Liver (tissue), 9 donors: ENCODE data around the gene ZDHHC14. TPM values are rescaled to one million over a fixed set of nuclear protein-coding genes. Genes with fewer than 3 reads are reported as not detected.

Source experiments
- DNase-seq: peaks from one replicate; pipeline ENCODE4 v3.0.0-alpha.2; 2017; ENCODE audit warnings: low spot score
- H3K27ac ChIP-seq, 2 donors: one replicate each; pipeline ENCODE4 v1.7.0; 2013; ENCODE audit warnings: inconsistent platforms in 2 of 2, low read length in 2 of 2, control low read depth in 1 of 2, low read depth in 1 of 2, mild to moderate bottlenecking in 1 of 2
- H3K27me3 ChIP-seq, 4 donors: one replicate each; pipeline versions ENCODE4 v1.6.1 to v1.7.0; 2013; ENCODE audit warnings: low read length in 3 of 4, inconsistent platforms in 1 of 4, mild to moderate bottlenecking in 1 of 4, moderate library complexity in 1 of 4; ENCODE audit not compliant: control insufficient read depth in 4 of 4, insufficient read depth in 4 of 4
- H3K36me3 ChIP-seq, 4 donors: one replicate each; pipeline versions ENCODE4 v1.6.1 to v1.7.0; 2013; ENCODE audit warnings: low read length in 3 of 4, mild to moderate bottlenecking in 3 of 4, low read depth in 1 of 4, moderate library complexity in 1 of 4; ENCODE audit not compliant: control insufficient read depth in 4 of 4, insufficient read depth in 3 of 4
- H3K4me1 ChIP-seq, 4 donors: one replicate each; pipeline versions ENCODE4 v1.6.1 to v1.7.0; 2013; ENCODE audit warnings: low read length in 3 of 4, mild to moderate bottlenecking in 3 of 4, moderate library complexity in 1 of 4; ENCODE audit not compliant: control insufficient read depth in 4 of 4, insufficient read depth in 4 of 4
- H3K4me3 ChIP-seq, 3 donors: one replicate each; pipeline versions ENCODE4 v1.6.1 to v1.7.0; 2013; ENCODE audit warnings: low read length in 3 of 3, control low read depth in 1 of 3, low read depth in 1 of 3, mild to moderate bottlenecking in 1 of 3
- H3K9ac ChIP-seq, 2 donors: one replicate each; pipeline ENCODE4 v1.7.0; 2013; ENCODE audit warnings: low read length in 2 of 2, mild to moderate bottlenecking in 2 of 2, moderate library complexity in 2 of 2, control low read depth in 1 of 2, low read depth in 1 of 2
- H3K9me3 ChIP-seq, 4 donors: one replicate each; pipeline versions ENCODE4 v1.6.1 to v1.7.0; 2013; ENCODE audit warnings: low read length in 3 of 4; ENCODE audit not compliant: control insufficient read depth in 4 of 4
- ATF3 ChIP-seq: IDR thresholded peaks from 2 replicates; pipeline ENCODE4 v1.6.1; 2016; ENCODE audit warnings: antibody characterized with exemption
- CTCF ChIP-seq: fragments of 150-350 bp; IDR thresholded peaks from 2 replicates; pipeline ENCODE4 v1.5.1; 2017; ENCODE audit warnings: improper control_type of control experiment, low read depth, low read length; ENCODE audit not compliant: missing input control
- EGR1 ChIP-seq, 2 donors: IDR thresholded peaks; 2 replicates each; pipeline ENCODE4 v1.6.1; 2016 to 2018; ENCODE audit warnings: antibody characterized with exemption in 2 of 2, low read depth in 2 of 2
- FOXA1 ChIP-seq: IDR thresholded peaks from 2 replicates; pipeline ENCODE4 v1.6.1; 2016; ENCODE audit warnings: antibody characterized with exemption
- FOXA2 ChIP-seq: IDR thresholded peaks from 2 replicates; pipeline ENCODE4 v1.6.1; 2016; ENCODE audit warnings: antibody characterized with exemption
- GABPA ChIP-seq, 2 donors: IDR thresholded peaks in 1 of 2; conservative IDR thresholded peaks in 1 of 2; 2 replicates each; pipeline ENCODE4 v1.6.1; 2016; ENCODE audit warnings: antibody characterized with exemption in 2 of 2, mild to moderate bottlenecking in 1 of 2, moderate library complexity in 1 of 2
- HNF4A ChIP-seq, 2 donors: conservative IDR thresholded peaks; 2 replicates each; pipeline ENCODE4 v1.6.1; 2016; ENCODE audit warnings: antibody characterized with exemption in 2 of 2, mild to moderate bottlenecking in 2 of 2
- HNF4G ChIP-seq: IDR thresholded peaks from 2 replicates; pipeline ENCODE4 v1.6.1; 2016; ENCODE audit warnings: antibody characterized with exemption
- JUND ChIP-seq, 2 donors: IDR thresholded peaks; 2 replicates each; pipeline ENCODE4 v1.6.1; 2016; ENCODE audit warnings: antibody characterized with exemption in 2 of 2
- MAX ChIP-seq: IDR thresholded peaks from 2 replicates; pipeline ENCODE4 v1.6.1; 2016; ENCODE audit warnings: antibody characterized with exemption
- NR2F2 ChIP-seq: IDR thresholded peaks from 2 replicates; pipeline ENCODE4 v1.6.1; 2016; ENCODE audit warnings: antibody characterized with exemption
- RAD21 ChIP-seq, 2 donors: IDR thresholded peaks; 2 replicates each; pipeline ENCODE4 v1.6.1; 2016; ENCODE audit warnings: antibody characterized with exemption in 2 of 2, mild to moderate bottlenecking in 2 of 2
- REST ChIP-seq: IDR thresholded peaks from 2 replicates; pipeline ENCODE4 v1.6.1; 2016; ENCODE audit warnings: antibody characterized with exemption, mild to moderate bottlenecking
- RXRA ChIP-seq, 2 donors: IDR thresholded peaks; 2 replicates each; pipeline ENCODE4 v1.6.1; 2017 to 2018; ENCODE audit warnings: antibody characterized with exemption in 2 of 2, mild to moderate bottlenecking in 1 of 2
- SP1 ChIP-seq: IDR thresholded peaks from 2 replicates; pipeline ENCODE4 v1.6.1; 2018; ENCODE audit warnings: antibody characterized with exemption, mild to moderate bottlenecking
- TAF1 ChIP-seq: conservative IDR thresholded peaks from 2 replicates; pipeline ENCODE4 v1.6.1; 2016; ENCODE audit warnings: antibody characterized with exemption, mild to moderate bottlenecking
- YY1 ChIP-seq: IDR thresholded peaks from 2 replicates; pipeline ENCODE4 v1.6.1; 2016; ENCODE audit warnings: antibody characterized with exemption, mild to moderate bottlenecking
- ZBTB33 ChIP-seq: IDR thresholded peaks from 2 replicates; pipeline ENCODE4 v1.6.1; 2016; ENCODE audit warnings: antibody characterized with exemption
- WGBS: extraction: QIAGEN DNeasy Blood & Tissue Kit; methylation state at CpG from one replicate; pipeline ENCODE4 v1.1.7; 2013; 5-methylcytosine and 5-hydroxymethylcytosine counted together
- polyA plus RNA-seq, 2 donors: library from polyadenylated mRNA; stranded (reverse) in 1 of 2; unstranded in 1 of 2; fragments of 200-250 nt in 1 of 2; fragments of >200 nt in 1 of 2; fragmentation: Nextera tagmentation in 1 of 2; extraction: Ambion mirVana in 1 of 2; gene quantifications; one replicate each; pipeline versions ENCODE4 v1.2.1 to v1.2.3, GENCODE V29; 2013 to 2015
- total RNA-seq, 2 donors: library from RNA; depleted of rRNA; stranded (reverse); fragments of >200 nt; gene quantifications; one replicate each; pipeline ENCODE4 v1.2.3, GENCODE V29; 2014
- donor health status: healthy.
- donor health status: healthy.
- donor health status: healthy.
- donor health status: healthy.
- donor health status: healthy.

The ZDHHC14 gene
- total and polyA plus RNA-seq, 4 donors: 4.4 to 11.7 (median 8.4) TPM

- H3K9ac ChIP-seq: no peak overlapping the region
- no peak for TF ChIP-seq CTCF
- TF ChIP-seq RXRA (IDR thresholded peaks at IDR 0.05): no peak
- no peak for TF ChIP-seq EGR1 (IDR thresholded peaks at IDR 0.05; ENCODE audit: low read depth in 2 of 2)
- no peak for TF ChIP-seq MAX
- TF ChIP-seq ZBTB33: no peak
- TF ChIP-seq JUND (IDR thresholded peaks at IDR 0.05): no peak
- no peak for TF ChIP-seq REST
- no peak for TF ChIP-seq GABPA (IDR thresholded peaks at IDR 0.05 in 1 of 2, conservative IDR thresholded peaks at IDR 0.05 in 1 of 2)
- no peak for TF ChIP-seq HNF4G
- TF ChIP-seq TAF1: no peak
- TF ChIP-seq ATF3: no peak
- no peak for TF ChIP-seq FOXA2
- TF ChIP-seq SP1: no peak
- TF ChIP-seq NR2F2: no peak
- no peak for TF ChIP-seq FOXA1
- no peaks in the 10 kb centered on the region for H3K27me3 ChIP-seq
- H3K4me1 ChIP-seq: no peaks in the 10 kb centered on the region
- no peak overlapping the region for H3K27ac ChIP-seq
- no peak overlapping the region for H3K4me3 ChIP-seq
- no peaks in the 10 kb centered on the region for H3K9me3 ChIP-seq
- no peak for DNase-seq
- 90% methylated on average over 3 of the region's 3 CpGs for WGBS
- H3K36me3 ChIP-seq: no peaks in the 10 kb centered on the region
Observed at GRCh38 chr6:157620944-157621343, 240.0 kb downstream of the ZDHHC14 start.

GRCh38 chr6:157621406-157621805 is 240.4 kb downstream of the ZDHHC14 start:
- H3K27me3 ChIP-seq: no peaks in the 10 kb centered on the region
- H3K36me3 ChIP-seq: no peaks in the 10 kb centered on the region
- H3K4me3 ChIP-seq: no peak overlapping the region
- WGBS: 91% methylated on average over 6 of the region's 6 CpGs
- no peak overlapping the region for H3K9ac ChIP-seq
- H3K9me3 ChIP-seq: no peaks in the 10 kb centered on the region
- no peak for DNase-seq
- no peaks in the 10 kb centered on the region for H3K4me1 ChIP-seq
- no peak overlapping the region for H3K27ac ChIP-seq
- TF ChIP-seq YY1 (no peak), NR2F2 (no peak), HNF4A (conservative IDR thresholded peaks at IDR 0.05) (no peak), SP1 (no peak), EGR1 (IDR thresholded peaks at IDR 0.05; ENCODE audit: low read depth in 2 of 2) (no peak), TAF1 (no peak), CTCF (no peak), RAD21 (IDR thresholded peaks at IDR 0.05) (no peak), RXRA (IDR thresholded peaks at IDR 0.05) (no peak), ZBTB33 (no peak)
